Chondrocyte (in vitro differentiated cells): ENCODE results near the gene NSUN5. TPM values are rescaled to one million over a fixed set of nuclear protein-coding genes. Genes with fewer than 3 reads are reported as not detected.
"Not testable (repeated sequence)": the region's sequence is repeated elsewhere in the genome, so short reads cannot be mapped to it uniquely, and the experiment has no call there.

ENCODE experiments used
- DNase-seq: peaks from one replicate; pipeline ENCODE4 v3.0.0; 2021; ENCODE audit warnings: mixed read lengths, low spot score
- H3K27ac Mint-ChIP-seq: one replicate; pipeline ENCODE4 v1.8.0; 2021; ENCODE audit warnings: mild to moderate bottlenecking, moderate library complexity, mixed read lengths; ENCODE audit not compliant: unreplicated experiment
- H3K27me3 Mint-ChIP-seq: 2 replicates; pipeline ENCODE4 v1.8.0; 2021; ENCODE audit warnings: low read depth, mixed read lengths
- H3K36me3 Mint-ChIP-seq: 2 replicates; pipeline ENCODE4 v1.8.0; 2021; ENCODE audit warnings: low read depth, mixed read lengths
- H3K4me1 Mint-ChIP-seq: 2 replicates; pipeline ENCODE4 v1.8.0; 2021; ENCODE audit warnings: low read depth, mild to moderate bottlenecking, mixed read lengths
- H3K4me3 Mint-ChIP-seq: one replicate; pipeline ENCODE4 v1.8.0; 2021; ENCODE audit warnings: mild to moderate bottlenecking, moderate library complexity, mixed read lengths; ENCODE audit not compliant: unreplicated experiment
- H3K9me3 Mint-ChIP-seq: 2 replicates; pipeline ENCODE4 v1.8.0; 2021; ENCODE audit warnings: low read depth, mixed read lengths
- total RNA-seq: library from RNA; stranded (reverse); gene quantifications from 3 replicates; pipeline ENCODE4 v1.2.1, GENCODE V29; 2021
- TF ChIP-seq, protein P1 (sequence below): fragments of 200-600 bp; sonication (generic); IDR thresholded peaks from 2 replicates; pipeline ENCODE4 v1.5.0; 2021; ENCODE audit warnings: antibody characterized with exemption, mild to moderate bottlenecking, moderate library complexity

The NSUN5 gene
- total RNA-seq, 1 donor from 2014 or later, result 15.5 TPM

DNA sequence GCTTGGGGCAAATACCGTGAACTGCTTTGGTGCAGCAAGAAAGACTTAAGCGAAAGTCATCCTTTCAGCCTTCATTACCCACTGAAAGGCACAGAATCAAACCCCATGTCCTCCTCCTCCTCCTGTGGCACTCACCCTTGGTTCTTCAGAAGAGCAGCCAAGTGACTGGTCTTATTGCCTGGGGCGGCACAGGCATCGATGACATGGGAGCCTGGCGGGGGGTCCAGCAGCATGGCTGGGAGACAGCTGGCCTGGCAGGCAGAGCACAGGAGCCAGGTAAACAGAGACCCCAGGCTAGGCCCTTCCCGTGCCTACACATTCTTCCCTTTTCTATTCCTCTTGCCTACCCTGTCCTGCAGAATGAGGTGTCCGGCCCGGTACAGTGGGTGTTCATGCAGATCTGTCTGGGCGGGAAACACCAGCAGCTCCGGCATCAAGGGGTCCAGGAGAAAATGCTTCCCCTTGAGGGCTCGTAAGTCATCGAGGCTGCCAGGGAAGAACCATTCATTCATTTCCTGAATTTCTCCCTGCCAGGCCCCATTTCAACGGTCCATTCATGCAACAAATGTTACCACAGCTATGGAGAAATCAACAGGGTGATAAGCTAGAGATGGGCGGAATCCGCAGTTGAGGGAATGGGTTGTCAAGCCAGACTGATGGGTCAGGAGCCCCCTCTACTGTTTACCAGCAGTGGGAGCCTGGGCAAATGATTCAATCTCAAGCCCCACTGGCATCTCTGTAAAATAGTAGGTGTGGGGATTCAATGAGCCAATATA is 3.8 kb downstream of the NSUN5 start:
- not testable (repeated sequence) for H3K9me3 Mint-ChIP-seq, H3K27me3 Mint-ChIP-seq
- TF ChIP-seq, protein P1, sequence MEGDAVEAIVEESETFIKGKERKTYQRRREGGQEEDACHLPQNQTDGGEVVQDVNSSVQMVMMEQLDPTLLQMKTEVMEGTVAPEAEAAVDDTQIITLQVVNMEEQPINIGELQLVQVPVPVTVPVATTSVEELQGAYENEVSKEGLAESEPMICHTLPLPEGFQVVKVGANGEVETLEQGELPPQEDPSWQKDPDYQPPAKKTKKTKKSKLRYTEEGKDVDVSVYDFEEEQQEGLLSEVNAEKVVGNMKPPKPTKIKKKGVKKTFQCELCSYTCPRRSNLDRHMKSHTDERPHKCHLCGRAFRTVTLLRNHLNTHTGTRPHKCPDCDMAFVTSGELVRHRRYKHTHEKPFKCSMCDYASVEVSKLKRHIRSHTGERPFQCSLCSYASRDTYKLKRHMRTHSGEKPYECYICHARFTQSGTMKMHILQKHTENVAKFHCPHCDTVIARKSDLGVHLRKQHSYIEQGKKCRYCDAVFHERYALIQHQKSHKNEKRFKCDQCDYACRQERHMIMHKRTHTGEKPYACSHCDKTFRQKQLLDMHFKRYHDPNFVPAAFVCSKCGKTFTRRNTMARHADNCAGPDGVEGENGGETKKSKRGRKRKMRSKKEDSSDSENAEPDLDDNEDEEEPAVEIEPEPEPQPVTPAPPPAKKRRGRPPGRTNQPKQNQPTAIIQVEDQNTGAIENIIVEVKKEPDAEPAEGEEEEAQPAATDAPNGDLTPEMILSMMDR, result peak; percentile 28

DNA sequence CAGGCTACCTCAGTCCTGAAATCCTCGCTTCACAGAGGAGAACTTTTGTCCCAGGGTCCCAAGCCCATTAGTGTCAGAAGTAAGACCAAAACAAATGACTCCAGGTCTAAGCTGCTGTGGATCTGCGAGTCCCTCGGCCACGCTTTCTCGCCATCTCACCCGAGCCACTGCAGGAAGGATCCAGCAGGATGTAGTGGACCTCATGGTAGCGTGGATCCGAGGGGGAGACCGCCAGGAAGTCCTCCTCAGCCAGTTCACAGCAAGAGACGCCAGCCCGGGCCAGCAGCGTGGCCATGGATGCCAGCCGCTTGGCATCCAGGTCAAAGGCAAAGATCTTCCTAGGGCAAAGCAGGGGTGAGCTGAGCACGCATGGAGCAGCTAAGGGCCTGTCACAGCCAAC is 4.6 kb downstream of the NSUN5 start:
- H3K27me3 Mint-ChIP-seq, result no peaks in the 10 kb centered on the region
- H3K36me3 Mint-ChIP-seq, result peaks cover 8% of the 10 kb centered on the region
- TF ChIP-seq, protein P1, result no peak
- H3K4me1 Mint-ChIP-seq, result peaks cover 15% of the 10 kb centered on the region
- no peaks in the 10 kb centered on the region for H3K9me3 Mint-ChIP-seq
- DNase-seq, result no peak
- no peak overlapping the region for H3K4me3 Mint-ChIP-seq
- H3K27ac Mint-ChIP-seq, result no peak overlapping the region

More for the DNA sequence above, 3.8 kb downstream of the NSUN5 start:
- peaks cover 19% of the 10 kb centered on the region for H3K4me1 Mint-ChIP-seq
- H3K27ac Mint-ChIP-seq, H3K36me3 Mint-ChIP-seq, H3K4me3 Mint-ChIP-seq, DNase-seq: not testable (repeated sequence)

DNA sequence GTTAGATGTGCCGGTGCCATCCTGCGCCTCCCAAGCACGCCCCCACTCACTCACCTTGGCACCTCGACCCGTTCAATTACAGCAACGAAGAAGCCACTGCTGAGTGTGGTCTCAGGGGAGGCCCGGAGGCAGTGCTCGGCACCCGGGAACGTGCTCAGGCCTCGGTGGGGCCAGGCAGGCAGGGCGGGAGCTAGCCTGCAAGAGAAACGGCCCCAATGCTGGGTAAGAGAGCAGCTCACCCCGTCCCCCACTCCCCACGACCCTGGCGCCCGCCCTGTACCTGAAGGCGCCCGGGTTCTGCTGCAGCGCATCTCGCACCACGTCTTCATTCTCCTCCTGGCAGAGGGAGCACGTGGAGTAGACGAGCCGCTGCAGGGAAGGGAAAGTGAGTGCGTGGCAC is 5.1 kb downstream of the NSUN5 start:
- no peaks in the 10 kb centered on the region for H3K9me3 Mint-ChIP-seq
- no peak for DNase-seq
- no peaks in the 10 kb centered on the region for H3K27me3 Mint-ChIP-seq
- H3K27ac Mint-ChIP-seq, result no peak overlapping the region
- H3K4me3 Mint-ChIP-seq, result no peak overlapping the region
- peaks cover 11% of the 10 kb centered on the region for H3K4me1 Mint-ChIP-seq
- peaks cover 8% of the 10 kb centered on the region for H3K36me3 Mint-ChIP-seq
- TF ChIP-seq, protein P1, result no peak

DNA sequence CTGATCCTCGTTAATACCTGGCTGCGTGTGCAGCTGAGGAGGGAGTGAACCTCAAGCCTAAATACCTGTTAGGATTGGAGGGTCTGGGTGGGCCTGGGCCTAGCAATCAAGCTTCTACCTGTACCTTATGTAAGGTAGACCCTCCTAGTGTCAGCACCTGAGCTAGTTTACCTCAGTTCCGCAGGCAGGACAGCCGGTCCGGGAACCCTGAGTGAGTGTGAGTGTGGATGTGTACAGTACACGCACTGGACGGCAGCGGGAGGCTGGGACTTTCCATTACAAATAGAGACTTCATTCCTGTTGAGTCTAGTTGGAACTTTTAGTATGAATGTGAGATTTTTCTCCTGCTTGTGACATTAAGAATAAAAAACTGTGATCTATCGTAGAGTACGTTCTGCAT is 5.8 kb downstream of the NSUN5 start:
- DNase-seq, H3K27ac Mint-ChIP-seq, H3K27me3 Mint-ChIP-seq, H3K4me1 Mint-ChIP-seq, H3K36me3 Mint-ChIP-seq, H3K9me3 Mint-ChIP-seq, H3K4me3 Mint-ChIP-seq: not testable (repeated sequence)

DNA sequence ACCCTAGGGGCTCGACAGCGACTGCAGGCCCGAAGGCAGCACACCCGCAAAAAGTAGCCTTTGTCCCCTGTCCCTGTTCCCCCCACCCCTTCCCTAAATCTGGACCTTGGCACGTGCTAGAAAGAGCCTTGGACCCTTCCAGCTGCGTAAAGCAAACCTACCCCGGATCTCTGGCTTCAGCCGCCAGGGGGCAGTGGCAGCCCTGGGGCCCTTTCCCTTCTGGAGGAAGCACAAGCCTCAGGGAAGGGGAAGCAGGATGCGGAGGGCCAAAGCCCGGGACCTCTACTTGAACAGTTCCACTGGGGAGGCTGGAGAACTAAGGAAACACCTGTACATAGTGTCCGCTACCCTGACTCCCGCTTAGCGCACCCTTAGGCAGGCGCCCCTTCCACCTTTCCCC is 7.5 kb downstream of the NSUN5 start:
- not testable (repeated sequence) for H3K4me1 Mint-ChIP-seq, H3K4me3 Mint-ChIP-seq, DNase-seq, H3K9me3 Mint-ChIP-seq, H3K27ac Mint-ChIP-seq, H3K27me3 Mint-ChIP-seq, H3K36me3 Mint-ChIP-seq
- TF ChIP-seq, protein P1, result peak; percentile 33

DNA sequence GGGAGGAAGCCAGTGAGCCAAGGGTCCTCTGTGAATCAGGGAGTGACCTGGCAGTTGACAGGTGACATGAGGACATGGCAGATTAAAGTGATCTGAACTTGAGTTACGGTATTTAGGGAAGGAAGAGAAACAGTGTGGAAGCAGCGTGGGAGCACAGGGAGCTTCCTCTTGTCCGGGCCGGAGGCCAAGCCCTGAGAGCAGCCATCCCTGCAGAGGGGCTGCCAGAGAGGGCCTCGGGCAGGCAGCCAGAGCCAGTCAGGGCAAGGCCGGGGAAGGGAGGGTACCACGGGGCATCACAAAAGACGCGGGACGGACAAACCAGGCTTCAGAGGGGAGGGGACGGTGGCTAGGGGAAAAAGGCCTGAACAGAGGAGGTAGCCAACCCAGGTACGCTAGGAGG is 8.8 kb downstream of the NSUN5 start:
- H3K4me3 Mint-ChIP-seq, H3K27ac Mint-ChIP-seq, DNase-seq, H3K4me1 Mint-ChIP-seq, H3K27me3 Mint-ChIP-seq, H3K36me3 Mint-ChIP-seq, H3K9me3 Mint-ChIP-seq: not testable (repeated sequence)

DNA sequence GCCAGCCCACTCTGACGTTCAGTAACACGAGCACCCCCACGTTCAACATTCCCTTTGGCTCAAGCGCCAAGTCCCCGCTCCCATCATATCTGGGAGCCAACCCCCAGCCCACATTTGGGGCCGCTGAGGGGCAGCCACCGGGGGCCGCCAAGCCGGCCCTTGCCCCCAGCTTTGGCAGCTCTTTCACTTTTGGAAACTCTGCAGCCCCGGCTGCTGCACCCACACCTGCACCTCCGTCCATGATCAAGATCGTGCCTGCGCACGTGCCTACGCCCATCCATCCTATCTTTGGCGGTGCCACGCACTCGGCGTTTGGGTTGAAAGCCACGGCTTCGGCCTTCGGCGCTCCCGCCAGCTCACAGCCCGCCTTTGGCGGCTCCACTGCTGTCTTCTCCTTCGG is 10.9 kb downstream of the NSUN5 start:
- not testable (repeated sequence) for H3K9me3 Mint-ChIP-seq, H3K36me3 Mint-ChIP-seq, DNase-seq, H3K4me1 Mint-ChIP-seq, H3K27ac Mint-ChIP-seq, H3K27me3 Mint-ChIP-seq, H3K4me3 Mint-ChIP-seq

DNA sequence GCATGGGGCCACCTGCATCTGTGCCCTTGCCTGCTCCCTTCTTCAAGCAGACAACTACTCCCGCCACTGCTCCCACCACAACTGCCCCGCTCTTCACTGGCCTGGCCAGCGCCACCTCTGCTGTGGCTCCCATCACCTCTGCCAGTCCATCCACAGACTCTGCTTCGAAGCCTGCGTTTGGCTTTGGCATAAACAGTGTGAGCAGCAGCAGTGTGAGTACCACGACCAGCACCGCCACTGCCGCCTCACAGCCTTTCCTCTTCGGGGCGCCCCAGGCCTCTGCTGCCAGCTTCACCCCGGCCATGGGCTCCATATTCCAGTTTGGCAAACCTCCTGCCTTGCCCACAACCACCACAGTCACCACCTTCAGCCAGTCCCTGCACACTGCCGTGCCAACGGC is 11.4 kb downstream of the NSUN5 start:
- not testable (repeated sequence) for DNase-seq, H3K36me3 Mint-ChIP-seq, H3K4me1 Mint-ChIP-seq, H3K9me3 Mint-ChIP-seq, H3K27ac Mint-ChIP-seq, H3K4me3 Mint-ChIP-seq, H3K27me3 Mint-ChIP-seq

DNA sequence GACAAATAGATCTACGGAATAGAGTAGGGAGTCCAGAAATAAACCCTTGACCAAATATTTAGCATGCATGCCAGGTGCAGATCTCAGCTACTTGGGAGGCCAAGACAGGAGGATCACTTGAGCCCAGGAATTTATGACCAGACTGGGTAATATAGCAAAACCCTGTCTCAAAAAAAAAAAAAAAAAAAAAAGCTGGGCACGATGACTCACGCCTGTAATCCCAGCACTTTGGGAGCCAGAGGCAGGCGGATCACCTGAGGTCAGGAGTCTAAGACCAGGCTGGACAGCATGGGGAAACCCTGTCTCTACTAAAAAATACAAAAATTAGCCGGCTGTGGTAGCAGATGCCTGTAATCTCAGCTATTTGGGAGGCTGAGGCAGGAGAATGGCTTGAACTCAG is 31.4 kb downstream of the NSUN5 start:
- DNase-seq, H3K27ac Mint-ChIP-seq, H3K27me3 Mint-ChIP-seq, H3K4me3 Mint-ChIP-seq, H3K4me1 Mint-ChIP-seq, H3K9me3 Mint-ChIP-seq, H3K36me3 Mint-ChIP-seq: not testable (repeated sequence)
